Smooth muscle cell (in vitro differentiated cells): ENCODE data around the gene THOC1. TPM values are rescaled to one million over a fixed set of nuclear protein-coding genes. Genes with fewer than 3 reads are reported as not detected.
"Not testable (repeated sequence)": the region's sequence is repeated elsewhere in the genome, so short reads cannot be mapped to it uniquely, and the experiment has no call there.

Experiments used
- DNase-seq: peaks from one replicate; lab custom pipeline; 2025; ENCODE audit not compliant: unreplicated experiment; lab: John Stamatoyannopoulos, UW
- H2AFZ ChIP-seq: fragments of 200-600 bp; sonication (generic); 2 replicates; pipeline ENCODE4 v1.6.0; 2016; ENCODE audit warnings: antibody characterized with exemption, low read depth, mild to moderate bottlenecking
- H3F3A ChIP-seq: fragments of 200-600 bp; sonication (generic); 2 replicates; pipeline ENCODE4 v1.6.0; 2017; ENCODE audit warnings: antibody characterized with exemption, low read depth
- H3K27ac ChIP-seq: fragments of 200-600 bp; sonication (generic); 2 replicates; pipeline ENCODE4 v1.5.1; 2016; ENCODE audit warnings: low read depth, mild to moderate bottlenecking
- H3K27me3 ChIP-seq: fragments of 200-600 bp; sonication (generic); 2 replicates; pipeline ENCODE4 v1.6.1; 2016; ENCODE audit warnings: low read depth, mild to moderate bottlenecking
- H3K36me3 ChIP-seq: fragments of 200-600 bp; sonication (generic); 2 replicates; pipeline ENCODE4 v1.5.1; 2016; ENCODE audit warnings: low read depth
- H3K4me1 ChIP-seq: fragments of 200-600 bp; sonication (generic); 2 replicates; pipeline ENCODE4 v1.5.1; 2016; ENCODE audit warnings: low read depth
- H3K4me2 ChIP-seq: fragments of 200-600 bp; sonication (generic); 2 replicates; pipeline ENCODE4 v1.6.0; 2016; ENCODE audit warnings: mild to moderate bottlenecking
- H3K4me3 ChIP-seq: fragments of 200-600 bp; sonication (generic); 2 replicates; pipeline ENCODE4 v1.5.1; 2016; ENCODE audit warnings: mild to moderate bottlenecking
- H3K79me2 ChIP-seq: fragments of 200-600 bp; sonication (generic); 2 replicates; pipeline ENCODE4 v1.6.0; 2016; ENCODE audit warnings: low read depth, mild to moderate bottlenecking
- H3K9ac ChIP-seq: fragments of 200-600 bp; sonication (generic); 2 replicates; pipeline ENCODE4 v1.6.0; 2016; ENCODE audit warnings: low read depth
- H3K9me3 ChIP-seq: fragments of 200-600 bp; sonication (generic); replicated peaks from 2 replicates; pipeline ENCODE4 v1.5.1; 2016; ENCODE audit warnings: low read depth
- H4K20me1 ChIP-seq: fragments of 200-600 bp; sonication (generic); 2 replicates; pipeline ENCODE4 v1.6.0; 2016; ENCODE audit warnings: low read depth
- CTCF ChIP-seq: fragments of 200-600 bp; sonication (generic); IDR thresholded peaks from 2 replicates; pipeline ENCODE4 v1.5.1; 2017; ENCODE audit warnings: borderline replicate concordance, mild to moderate bottlenecking, antibody characterized with exemption; ENCODE audit not compliant: insufficient read depth, poor library complexity, severe bottlenecking
- WGBS: methylation state at CpG from one replicate; pipeline ENCODE4 v1.1.7; 2016; ENCODE audit warnings: low lambda C conversion rate; 5-methylcytosine and 5-hydroxymethylcytosine counted together
- polyA plus RNA-seq: library from polyadenylated mRNA; unstranded; fragments of >200 nt; fragmentation: Nextera tagmentation; extraction: Ambion mirVana; gene quantifications from 2 replicates; pipeline ENCODE4 v1.2.1, GENCODE V29; 2016
- total RNA-seq: library from RNA; depleted of rRNA; stranded (reverse); fragments of >200 nt; gene quantifications from 2 replicates; pipeline ENCODE4 v1.2.3, GENCODE V29; 2014

THOC1 gene
- total and polyA plus RNA-seq, 2 experiments from 2014 or later = 14.8 to 48.7 TPM

GRCh38 chr18:293536-293935 lies 25.7 kb upstream of the THOC1 start:
- Histone ChIP-seq H3K9me3 (no peaks in the 10 kb centered on the region), H3K4me3 (no peak overlapping the region), H3K36me3 (no peaks in the 10 kb centered on the region), H3F3A (no peaks in the 10 kb centered on the region), H3K79me2 (no peaks in the 10 kb centered on the region), H3K27ac (no peak overlapping the region), H4K20me1 (no peaks in the 10 kb centered on the region), H3K4me1 (no peaks in the 10 kb centered on the region), H3K4me2 (no peak overlapping the region), H3K27me3 (no peaks in the 10 kb centered on the region), H3K9ac (no peak overlapping the region), H2AFZ (no peak overlapping the region)
- 90% methylated on average over 4 of the region's 4 CpGs for WGBS
- DNase-seq = no peak
- TF ChIP-seq CTCF = no peak

- no peak overlapping the region for H3K27ac ChIP-seq
- H3K79me2 ChIP-seq = no peaks in the 10 kb centered on the region
- no peaks in the 10 kb centered on the region for H3K4me1 ChIP-seq
- no peaks in the 10 kb centered on the region for H3K9me3 ChIP-seq
- no peak overlapping the region for H3K9ac ChIP-seq
- no peaks in the 10 kb centered on the region for H3K27me3 ChIP-seq
- H4K20me1 ChIP-seq = no peaks in the 10 kb centered on the region
- no peaks in the 10 kb centered on the region for H3K36me3 ChIP-seq
- H3K4me2 ChIP-seq = no peak overlapping the region
- 71% methylated on average over 3 of the region's 3 CpGs for WGBS
- no peak for DNase-seq
- no peak overlapping the region for H3K4me3 ChIP-seq
- no peak overlapping the region for H2AFZ ChIP-seq
- no peak for TF ChIP-seq CTCF
- no peaks in the 10 kb centered on the region for H3F3A ChIP-seq
Measured at GRCh38 chr18:292271-292670, 24.4 kb upstream of the THOC1 start.

GRCh38 chr18:289970-290369 lies 22.1 kb upstream of the THOC1 start:
- not testable (repeated sequence) for H3K4me3 ChIP-seq, H3K9me3 ChIP-seq, H2AFZ ChIP-seq, H3K9ac ChIP-seq, H3K36me3 ChIP-seq, H3F3A ChIP-seq, H3K27ac ChIP-seq, H3K79me2 ChIP-seq, DNase-seq, H3K27me3 ChIP-seq, H4K20me1 ChIP-seq, H3K4me1 ChIP-seq, H3K4me2 ChIP-seq
- WGBS = 85% methylated on average over 4 of the region's 4 CpGs

- Histone ChIP-seq H3F3A (no peaks in the 10 kb centered on the region), H3K36me3 (no peaks in the 10 kb centered on the region), H4K20me1 (no peaks in the 10 kb centered on the region), H2AFZ (no peak overlapping the region), H3K4me1 (no peaks in the 10 kb centered on the region), H3K4me2 (no peak overlapping the region), H3K27me3 (no peaks in the 10 kb centered on the region), H3K27ac (no peak overlapping the region), H3K9ac (no peak overlapping the region), H3K9me3 (no peaks in the 10 kb centered on the region), H3K4me3 (no peak overlapping the region), H3K79me2 (no peaks in the 10 kb centered on the region)
- DNase-seq = no peak
- TF ChIP-seq CTCF = no peak
- WGBS = 41% methylated on average over 1 of the region's 1 CpG
Measured at GRCh38 chr18:289026-289425, 21.2 kb upstream of the THOC1 start.
